KMS-11 (cell line): Measurements from ENCODE around the gene PPP1R1C.

ENCODE experiments used
- H2AFZ ChIP-seq: fragments of 200-600 bp; sonication (generic); 2 replicates; pipeline ENCODE4 v1.6.1; 2016; ENCODE audit warnings: antibody characterized with exemption, mixed run types, low read depth
- H3K27ac ChIP-seq: fragments of 200-600 bp; sonication (generic); 2 replicates; pipeline ENCODE4 v1.6.1; 2016; ENCODE audit warnings: mild to moderate bottlenecking, mixed run types
- H3K27me3 ChIP-seq: fragments of 200-600 bp; sonication (generic); 2 replicates; pipeline ENCODE4 v1.6.1; 2017; ENCODE audit warnings: mild to moderate bottlenecking, low read depth, mixed run types, moderate library complexity; ENCODE audit not compliant: insufficient read depth
- H3K36me3 ChIP-seq: fragments of 200-600 bp; sonication (generic); 2 replicates; pipeline ENCODE4 v1.6.1; 2017; ENCODE audit warnings: mild to moderate bottlenecking, mixed run types; ENCODE audit not compliant: insufficient read depth
- H3K4me1 ChIP-seq: fragments of 200-600 bp; sonication (generic); 2 replicates; pipeline ENCODE4 v1.6.1; 2016; ENCODE audit warnings: mild to moderate bottlenecking, low read depth, mixed run types; ENCODE audit not compliant: poor library complexity, severe bottlenecking
- H3K4me2 ChIP-seq: fragments of 200-600 bp; sonication (generic); 2 replicates; pipeline ENCODE4 v1.7.0; 2016; ENCODE audit warnings: mild to moderate bottlenecking, mixed run types
- H3K4me3 ChIP-seq: fragments of 200-600 bp; sonication (generic); IDR thresholded peaks from 2 replicates; pipeline ENCODE4 v1.6.1; 2017; ENCODE audit warnings: low read depth, low read length, mixed read lengths; ENCODE audit not compliant: insufficient read depth
- H3K79me2 ChIP-seq: fragments of 200-600 bp; sonication (generic); 2 replicates; pipeline ENCODE4 v1.6.1; 2016; ENCODE audit warnings: low read depth, mixed run types; ENCODE audit not compliant: insufficient read depth
- H3K9ac ChIP-seq: fragments of 200-600 bp; sonication (generic); 2 replicates; pipeline ENCODE4 v1.6.1; 2016; ENCODE audit warnings: mild to moderate bottlenecking, mixed run types
- H4K20me1 ChIP-seq: fragments of 200-600 bp; sonication (generic); 2 replicates; pipeline ENCODE4 v1.6.1; 2016; ENCODE audit warnings: mild to moderate bottlenecking, mixed run types; ENCODE audit not compliant: insufficient read depth
- TF ChIP-seq, protein P1 (sequence below): fragments of 200-600 bp; sonication (generic); conservative IDR thresholded peaks from 2 replicates; pipeline ENCODE4 v1.6.1; 2017; ENCODE audit warnings: low read depth, mild to moderate bottlenecking, antibody characterized with exemption, low read length, moderate library complexity, mixed read lengths

PPP1R1C gene

DNA sequence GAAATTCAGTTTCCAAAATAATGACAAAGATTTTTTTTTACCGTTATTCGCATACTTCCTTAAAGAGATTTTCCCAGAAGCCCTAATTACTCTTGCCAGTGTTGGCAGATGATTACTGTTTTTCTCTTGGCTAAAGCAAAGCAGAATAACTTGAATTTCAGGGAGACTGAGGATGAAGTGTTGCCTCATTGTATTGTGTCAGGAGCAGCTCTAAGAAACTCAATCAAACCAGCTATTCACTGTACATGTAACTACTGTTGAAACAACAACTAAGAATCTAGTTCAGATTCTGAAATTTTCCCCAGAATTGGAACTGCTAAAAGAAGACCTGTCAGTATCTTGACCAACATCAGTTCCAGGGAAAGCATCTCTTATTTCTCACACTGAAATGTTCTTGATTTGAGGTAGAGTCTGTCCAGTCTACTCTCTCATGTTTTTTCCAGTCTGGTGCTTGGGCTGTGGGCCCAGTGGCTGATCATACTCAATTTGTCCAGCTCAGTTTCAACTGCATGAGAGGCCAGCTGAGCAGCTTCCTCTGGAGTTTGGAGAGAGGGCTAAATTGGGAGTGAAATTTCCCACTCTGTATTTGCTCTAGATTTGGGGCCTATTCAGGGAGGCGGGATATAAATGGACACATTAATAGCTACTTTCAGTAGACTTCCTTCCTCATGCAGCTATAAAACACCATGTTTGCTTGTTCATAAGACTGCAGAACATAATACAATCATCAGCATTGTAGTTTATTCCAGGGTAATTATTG is 78.5 kb downstream of the PPP1R1C start:
- no peaks in the 10 kb centered on the region for H4K20me1 ChIP-seq
- H3K27me3 ChIP-seq = no peaks in the 10 kb centered on the region
- TF ChIP-seq, protein P1, sequence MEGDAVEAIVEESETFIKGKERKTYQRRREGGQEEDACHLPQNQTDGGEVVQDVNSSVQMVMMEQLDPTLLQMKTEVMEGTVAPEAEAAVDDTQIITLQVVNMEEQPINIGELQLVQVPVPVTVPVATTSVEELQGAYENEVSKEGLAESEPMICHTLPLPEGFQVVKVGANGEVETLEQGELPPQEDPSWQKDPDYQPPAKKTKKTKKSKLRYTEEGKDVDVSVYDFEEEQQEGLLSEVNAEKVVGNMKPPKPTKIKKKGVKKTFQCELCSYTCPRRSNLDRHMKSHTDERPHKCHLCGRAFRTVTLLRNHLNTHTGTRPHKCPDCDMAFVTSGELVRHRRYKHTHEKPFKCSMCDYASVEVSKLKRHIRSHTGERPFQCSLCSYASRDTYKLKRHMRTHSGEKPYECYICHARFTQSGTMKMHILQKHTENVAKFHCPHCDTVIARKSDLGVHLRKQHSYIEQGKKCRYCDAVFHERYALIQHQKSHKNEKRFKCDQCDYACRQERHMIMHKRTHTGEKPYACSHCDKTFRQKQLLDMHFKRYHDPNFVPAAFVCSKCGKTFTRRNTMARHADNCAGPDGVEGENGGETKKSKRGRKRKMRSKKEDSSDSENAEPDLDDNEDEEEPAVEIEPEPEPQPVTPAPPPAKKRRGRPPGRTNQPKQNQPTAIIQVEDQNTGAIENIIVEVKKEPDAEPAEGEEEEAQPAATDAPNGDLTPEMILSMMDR = no peak
- H3K36me3 ChIP-seq = no peaks in the 10 kb centered on the region
- H3K4me2 ChIP-seq = no peak overlapping the region
- no peaks in the 10 kb centered on the region for H3K79me2 ChIP-seq
- H3K27ac ChIP-seq = no peak overlapping the region
- no peak overlapping the region for H2AFZ ChIP-seq
- no peaks in the 10 kb centered on the region for H3K4me1 ChIP-seq
- H3K9ac ChIP-seq = no peak overlapping the region
- H3K4me3 ChIP-seq = no peak overlapping the region

DNA sequence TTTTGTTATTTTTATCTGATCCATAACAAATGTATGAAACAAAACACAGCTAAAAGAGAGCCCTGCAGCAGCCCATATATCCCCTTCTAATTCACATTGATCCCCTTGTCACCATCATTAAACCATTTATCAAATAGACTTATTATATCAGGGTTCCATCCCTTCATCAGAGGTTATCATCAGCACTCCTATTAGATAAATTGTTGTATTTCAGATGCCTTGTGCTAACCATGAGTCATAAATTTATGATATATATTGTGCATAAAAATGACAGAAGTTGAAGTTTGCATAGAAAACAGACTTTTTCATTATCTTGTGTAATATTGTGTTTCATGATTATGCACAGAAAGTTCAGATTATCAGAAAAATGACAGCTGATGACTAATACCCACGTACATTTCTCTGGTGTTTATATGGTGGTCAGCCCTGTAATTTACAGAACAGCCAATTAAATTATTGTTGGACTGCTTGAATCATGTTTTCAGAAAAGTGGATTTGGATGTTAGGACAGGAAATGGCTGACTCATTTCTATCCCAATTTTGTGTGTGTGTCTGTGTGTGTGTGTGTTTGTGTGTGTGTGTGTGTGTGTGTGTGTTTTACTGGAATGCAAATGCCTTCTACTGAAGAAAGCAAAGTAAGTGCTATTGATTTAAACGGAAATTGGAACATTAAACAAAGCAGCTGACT is 80.9 kb downstream of the PPP1R1C start:
- no peaks in the 10 kb centered on the region for H3K36me3 ChIP-seq
- no peaks in the 10 kb centered on the region for H3K79me2 ChIP-seq
- no peaks in the 10 kb centered on the region for H3K27me3 ChIP-seq
- H3K9ac ChIP-seq = no peak overlapping the region
- H3K4me3 ChIP-seq = no peak overlapping the region
- no peak overlapping the region for H2AFZ ChIP-seq
- TF ChIP-seq, protein P1 = no peak
- H3K4me2 ChIP-seq = no peak overlapping the region
- no peaks in the 10 kb centered on the region for H3K4me1 ChIP-seq
- H4K20me1 ChIP-seq = no peaks in the 10 kb centered on the region
- H3K27ac ChIP-seq = no peak overlapping the region

DNA sequence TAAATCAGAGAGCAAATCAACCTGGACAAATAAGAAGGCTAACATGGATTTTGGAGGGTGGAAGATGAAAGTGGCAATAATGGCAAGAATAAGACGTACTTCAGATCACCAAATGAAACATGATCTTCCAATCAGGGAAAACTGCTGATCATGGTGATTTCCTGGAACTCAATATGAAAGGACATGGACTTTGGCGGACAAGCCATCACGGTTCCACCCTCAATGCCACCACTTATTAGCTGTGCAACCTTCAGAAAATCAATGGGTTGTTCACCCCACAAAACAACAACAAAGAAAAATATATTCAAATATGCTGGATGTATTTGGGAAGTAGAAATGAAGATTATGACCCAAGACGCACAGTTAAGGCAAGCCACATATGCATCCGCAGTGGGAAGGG is 81.7 kb downstream of the PPP1R1C start:
- no peaks in the 10 kb centered on the region for H4K20me1 ChIP-seq
- no peak overlapping the region for H3K4me3 ChIP-seq
- H3K4me1 ChIP-seq = no peaks in the 10 kb centered on the region
- H3K4me2 ChIP-seq = no peak overlapping the region
- H2AFZ ChIP-seq = no peak overlapping the region
- H3K27me3 ChIP-seq = no peaks in the 10 kb centered on the region
- no peak overlapping the region for H3K27ac ChIP-seq
- TF ChIP-seq, protein P1 = no peak
- no peaks in the 10 kb centered on the region for H3K36me3 ChIP-seq
- H3K79me2 ChIP-seq = no peaks in the 10 kb centered on the region
- H3K9ac ChIP-seq = no peak overlapping the region

DNA sequence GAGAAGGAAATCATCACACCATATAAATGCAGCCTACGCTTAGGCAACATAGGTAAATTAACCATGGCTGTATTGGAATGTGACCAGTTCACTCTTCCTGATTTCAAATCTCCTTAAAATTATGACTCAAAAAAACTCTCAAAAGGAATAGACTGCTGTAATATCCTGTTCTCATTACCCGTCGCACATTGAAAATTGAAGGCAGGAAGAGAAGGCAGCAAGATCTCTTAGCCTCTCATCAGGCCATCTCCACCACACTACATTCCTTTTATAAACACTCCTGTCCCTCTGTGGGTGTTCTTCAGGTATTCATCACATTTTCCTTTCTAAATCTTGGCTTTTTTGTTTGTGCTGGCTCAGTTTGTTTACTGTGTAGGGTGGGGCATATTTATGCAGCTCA is 83.2 kb downstream of the PPP1R1C start:
- Histone ChIP-seq H4K20me1 (no peaks in the 10 kb centered on the region), H3K4me1 (no peaks in the 10 kb centered on the region), H3K9ac (no peak overlapping the region), H3K36me3 (no peaks in the 10 kb centered on the region), H2AFZ (no peak overlapping the region), H3K27me3 (no peaks in the 10 kb centered on the region), H3K79me2 (no peaks in the 10 kb centered on the region), H3K4me3 (no peak overlapping the region), H3K27ac (no peak overlapping the region), H3K4me2 (no peak overlapping the region)
- TF ChIP-seq, protein P1 = no peak
